Raji (cell line): ENCODE data around the gene RIPOR1.
A peak's percentile ranks its signal among the peaks of the same experiment; 100 is the strongest.

ENCODE experiments used
- POLR2A ChIP-seq: IDR thresholded peaks from 2 replicates; pipeline ENCODE4 v1.6.1; 2011; ENCODE audit warnings: low read depth, low read length, control low read depth; ENCODE audit not compliant: insufficient read depth

The RIPOR1 gene

GRCh38 chr16:67504031-67505021 lies 24.3 kb upstream of the RIPOR1 start:
- peak; percentile 30; the same call in 1 of the 2 replicates for TF ChIP-seq POLR2A

- TF ChIP-seq POLR2A, result no peak
Measured at GRCh38 chr16:67506468-67506867, 22.2 kb upstream of the RIPOR1 start.

GRCh38 chr16:67509016-67509415 lies 19.6 kb upstream of the RIPOR1 start:
- no peak for TF ChIP-seq POLR2A

- TF ChIP-seq POLR2A, result no peak
Measured at GRCh38 chr16:67514382-67514828, 14.2 kb upstream of the RIPOR1 start.

GRCh38 chr16:67516296-67517154 lies 12.1 kb upstream of the RIPOR1 start:
- TF ChIP-seq POLR2A, result no peak

- no peak for TF ChIP-seq POLR2A
Measured at GRCh38 chr16:67517155-67517445, 11.5 kb upstream of the RIPOR1 start.

- 0 out of 2 replicates have a peak, but pooled peaks have one; percentile 35 for TF ChIP-seq POLR2A
Measured at GRCh38 chr16:67517661-67518423, 10.8 kb upstream of the RIPOR1 start.

- no peak for TF ChIP-seq POLR2A
Measured at GRCh38 chr16:67518676-67519075, 10.0 kb upstream of the RIPOR1 start.

GRCh38 chr16:67519242-67519641 lies 9.4 kb upstream of the RIPOR1 start:
- TF ChIP-seq POLR2A, result no peak

GRCh38 chr16:67521095-67521804 lies 7.4 kb upstream of the RIPOR1 start:
- TF ChIP-seq POLR2A, result peak; percentile 54

GRCh38 chr16:67525176-67525860 lies 3.3 kb upstream of the RIPOR1 start:
- no peak for TF ChIP-seq POLR2A

GRCh38 chr16:67526149-67526791 lies 2.4 kb upstream of the RIPOR1 start:
- no peak for TF ChIP-seq POLR2A

- TF ChIP-seq POLR2A, result no peak
Measured at GRCh38 chr16:67528870-67529581, 397 bp downstream of the RIPOR1 start.
